Measurements from ENCODE around the gene TACC2.

The TACC2 gene

DNA sequence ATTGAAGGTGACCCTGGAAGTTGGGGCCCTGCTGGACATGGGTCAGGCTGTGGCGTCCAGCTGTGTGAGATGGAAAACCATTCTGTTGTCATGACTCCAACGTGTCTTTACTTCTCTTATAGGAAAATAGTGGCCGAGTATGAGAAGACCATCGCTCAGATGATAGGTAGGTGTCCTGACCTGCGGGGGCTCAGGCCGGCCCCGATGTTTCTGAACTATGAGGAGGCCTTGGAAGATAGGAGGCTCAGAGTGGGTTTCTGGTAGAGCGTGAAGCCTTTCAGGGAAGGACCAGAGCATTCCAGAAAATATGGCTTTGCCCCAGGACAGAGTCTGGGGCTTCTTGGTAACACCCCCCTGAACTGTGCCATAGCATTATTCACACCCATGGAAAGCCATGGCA, 252.9 kb downstream of the TACC2 start:
- WGBS (ENCODE audit: extremely low coverage, insufficient coverage, low lambda C conversion rate), result no CpG with 5 or more reads among the region's 8 CpGs
- no peak overlapping the region for H3K56ac ChIP-seq (ENCODE audit: low read length)

DNA sequence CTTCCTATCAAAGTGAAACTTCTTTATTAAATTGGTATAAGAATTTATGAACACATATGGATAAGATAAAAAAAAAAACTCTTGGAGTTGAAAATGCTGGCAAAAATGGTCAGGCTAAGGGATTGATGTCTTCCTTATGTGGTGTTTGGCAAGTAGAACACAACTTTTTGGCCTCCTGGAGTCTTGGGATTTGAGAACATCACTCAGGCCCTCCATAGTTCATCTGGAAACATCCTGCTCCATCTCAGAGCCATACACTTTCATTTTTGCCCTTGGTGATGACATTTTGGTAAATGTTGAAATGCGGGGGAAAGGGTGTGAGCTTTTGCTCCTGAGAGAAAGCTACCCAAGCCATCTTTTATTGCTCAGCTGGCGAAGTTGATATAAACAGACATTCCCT, 254.6 kb downstream of the TACC2 start:
- Histone ChIP-seq H4K8ac (ENCODE audit: low read depth, low read length) (no peak overlapping the region), H3K9ac (ENCODE audit: low read length) (no peak overlapping the region), H3K4me3 (ENCODE audit: low read length) (no peak overlapping the region), H3K27me3 (ENCODE audit: insufficient read depth, low read length, poor library complexity) (no peaks in the 10 kb centered on the region), H3K79me2 (ENCODE audit: control insufficient read depth, insufficient read depth, low read length) (no peaks in the 10 kb centered on the region), H2BK120ac (ENCODE audit: low read depth, low read length) (no peak overlapping the region), H3K36me3 (ENCODE audit: control insufficient read depth, insufficient read depth, low read length) (peaks cover 4% of the 10 kb centered on the region), H3K27ac (ENCODE audit: low read depth, low read length) (no peak overlapping the region), H2AK5ac (ENCODE audit: low read length) (no peak overlapping the region), H2BK5ac (ENCODE audit: low read length) (no peak overlapping the region), H3K4me2 (ENCODE audit: low read length) (no peak overlapping the region), H3K18ac (ENCODE audit: low read length) (no peak overlapping the region), H4K5ac (ENCODE audit: low read length) (no peak overlapping the region), H3K79me1 (ENCODE audit: low read length) (no peaks in the 10 kb centered on the region), H3K4me1 (ENCODE audit: control insufficient read depth, low read depth, low read length) (no peaks in the 10 kb centered on the region), H3K23ac (ENCODE audit: low read length) (no peak overlapping the region), H3K4ac (ENCODE audit: low read depth, low read length) (no peak overlapping the region), H2BK15ac (replicated peaks; ENCODE audit: low read depth) (no peak overlapping the region), H3K56ac (ENCODE audit: low read length) (no peak overlapping the region)
- WGBS (ENCODE audit: extremely low coverage, insufficient coverage, low lambda C conversion rate), result no CpG with 5 or more reads among the region's 2 CpGs
- no peak for DNase-seq

More for the DNA sequence above, 252.9 kb downstream of the TACC2 start:
- H3K4me3 ChIP-seq (ENCODE audit: low read length), result no peak overlapping the region
- H3K79me2 ChIP-seq (ENCODE audit: control insufficient read depth, insufficient read depth, low read length), result no peaks in the 10 kb centered on the region
- H3K18ac ChIP-seq (ENCODE audit: low read length), result no peak overlapping the region
- H4K8ac ChIP-seq (ENCODE audit: low read depth, low read length), result no peak overlapping the region
- H3K79me1 ChIP-seq (ENCODE audit: low read length), result no peaks in the 10 kb centered on the region
- H3K27ac ChIP-seq (ENCODE audit: low read depth, low read length), result no peak overlapping the region
- no peaks in the 10 kb centered on the region for H3K27me3 ChIP-seq (ENCODE audit: insufficient read depth, low read length, poor library complexity)
- DNase-seq, result no peak
- H2BK120ac ChIP-seq (ENCODE audit: low read depth, low read length), result no peak overlapping the region
- no peak overlapping the region for H3K4ac ChIP-seq (ENCODE audit: low read depth, low read length)
- peaks cover 4% of the 10 kb centered on the region for H3K36me3 ChIP-seq (ENCODE audit: control insufficient read depth, insufficient read depth, low read length)
- no peak overlapping the region for H3K9ac ChIP-seq (ENCODE audit: low read length)
- no peak overlapping the region for H2BK5ac ChIP-seq (ENCODE audit: low read length)
- no peak overlapping the region for H4K5ac ChIP-seq (ENCODE audit: low read length)
- H2BK15ac ChIP-seq (replicated peaks; ENCODE audit: low read depth), result no peak overlapping the region
- no peak overlapping the region for H3K23ac ChIP-seq (ENCODE audit: low read length)
- no peak overlapping the region for H3K4me2 ChIP-seq (ENCODE audit: low read length)
- no peaks in the 10 kb centered on the region for H3K4me1 ChIP-seq (ENCODE audit: control insufficient read depth, low read depth, low read length)
- no peak overlapping the region for H2AK5ac ChIP-seq (ENCODE audit: low read length)

DNA sequence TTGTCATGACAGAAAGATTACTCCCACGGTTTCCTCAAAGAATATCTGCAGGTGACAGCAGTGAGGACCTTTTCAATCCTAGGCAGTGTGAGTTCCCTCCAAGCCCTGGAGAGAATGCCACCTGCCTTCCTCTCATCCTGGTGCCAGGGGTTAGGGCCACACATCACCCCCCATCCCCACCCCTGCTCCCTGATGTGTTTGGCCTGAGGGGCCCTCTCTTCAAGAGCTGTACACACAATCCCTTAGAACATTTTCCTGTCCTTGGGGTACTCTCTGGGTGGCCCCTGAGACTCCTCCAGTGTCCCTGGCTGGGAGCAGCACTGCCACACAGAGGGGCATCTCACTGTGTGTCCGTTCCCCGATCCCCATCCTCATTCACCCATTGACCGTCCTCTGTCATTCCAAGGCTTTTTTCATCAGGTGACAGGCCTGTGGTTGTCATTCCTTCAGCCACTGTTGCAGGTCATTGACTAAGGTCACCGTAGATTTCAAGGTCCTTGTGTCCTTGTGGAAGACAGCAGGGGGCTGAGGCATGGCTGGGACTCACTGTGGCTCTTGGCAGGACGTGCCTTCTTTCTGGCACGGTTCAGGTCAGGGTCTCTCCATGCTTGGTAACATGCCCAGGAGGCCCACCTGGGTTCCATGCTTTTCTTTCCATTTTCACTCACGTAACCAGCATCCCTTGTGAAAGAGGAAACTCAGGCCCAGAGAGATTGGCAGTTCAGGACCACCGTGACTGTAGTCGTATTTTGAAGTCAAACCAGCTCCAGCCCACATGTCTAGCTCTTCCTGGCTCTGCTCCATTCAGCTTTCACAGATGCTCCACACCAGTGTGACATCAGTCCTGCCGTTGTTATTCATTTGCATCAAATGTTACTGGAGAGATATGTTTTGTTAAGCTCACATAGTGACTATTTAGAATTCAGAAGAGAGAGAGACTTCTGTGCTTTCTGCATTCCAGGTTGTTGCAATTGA, 255.3 kb downstream of the TACC2 start:
- Histone ChIP-seq H3K18ac (ENCODE audit: low read length) (no peak overlapping the region), H3K4me3 (ENCODE audit: low read length) (no peak overlapping the region), H2BK120ac (ENCODE audit: low read depth, low read length) (no peak overlapping the region), H2BK5ac (ENCODE audit: low read length) (no peak overlapping the region), H4K8ac (ENCODE audit: low read depth, low read length) (no peak overlapping the region), H3K79me1 (ENCODE audit: low read length) (no peaks in the 10 kb centered on the region), H2BK15ac (replicated peaks; ENCODE audit: low read depth) (no peak overlapping the region), H3K79me2 (ENCODE audit: control insufficient read depth, insufficient read depth, low read length) (no peaks in the 10 kb centered on the region), H3K36me3 (ENCODE audit: control insufficient read depth, insufficient read depth, low read length) (peaks cover 4% of the 10 kb centered on the region), H3K27me3 (ENCODE audit: insufficient read depth, low read length, poor library complexity) (no peaks in the 10 kb centered on the region), H3K4ac (ENCODE audit: low read depth, low read length) (no peak overlapping the region), H3K4me2 (ENCODE audit: low read length) (no peak overlapping the region), H3K23ac (ENCODE audit: low read length) (no peak overlapping the region), H3K9ac (ENCODE audit: low read length) (no peak overlapping the region), H3K56ac (ENCODE audit: low read length) (no peak overlapping the region), H3K27ac (ENCODE audit: low read depth, low read length) (no peak overlapping the region), H3K4me1 (ENCODE audit: control insufficient read depth, low read depth, low read length) (no peaks in the 10 kb centered on the region), H2AK5ac (ENCODE audit: low read length) (no peak overlapping the region), H4K5ac (ENCODE audit: low read length) (no peak overlapping the region)
- WGBS (ENCODE audit: extremely low coverage, insufficient coverage, low lambda C conversion rate), result no CpG with 5 or more reads among the region's 11 CpGs
- no peak for DNase-seq

DNA sequence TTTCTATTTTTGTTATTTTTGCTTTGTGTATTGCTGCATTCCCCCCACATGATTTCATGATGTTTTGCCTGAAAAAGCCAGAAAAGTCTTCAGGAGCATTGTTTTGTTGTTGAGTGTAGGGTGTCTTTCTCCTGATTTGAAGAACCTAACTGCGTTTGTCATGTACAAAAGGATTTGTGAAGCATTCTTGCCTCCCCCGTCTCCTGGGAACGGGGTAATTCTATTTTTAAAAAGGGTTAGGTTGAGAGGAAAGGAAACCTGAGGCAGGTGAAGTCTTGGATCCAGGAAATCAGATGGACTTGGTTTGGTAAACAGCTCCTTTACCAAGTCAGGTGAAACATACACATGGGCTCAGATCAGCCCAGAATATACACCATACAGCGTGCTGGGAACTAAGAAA, 256.2 kb downstream of the TACC2 start:
- WGBS (ENCODE audit: extremely low coverage, insufficient coverage, low lambda C conversion rate), result no CpG with 5 or more reads among the region's 4 CpGs
- no peaks in the 10 kb centered on the region for H3K27me3 ChIP-seq (ENCODE audit: insufficient read depth, low read length, poor library complexity)
- no peak overlapping the region for H3K27ac ChIP-seq (ENCODE audit: low read depth, low read length)
- H3K36me3 ChIP-seq (ENCODE audit: control insufficient read depth, insufficient read depth, low read length), result peaks cover 4% of the 10 kb centered on the region
- DNase-seq, result no peak
- no peak overlapping the region for H2BK15ac ChIP-seq (replicated peaks; ENCODE audit: low read depth)
- H3K56ac ChIP-seq (ENCODE audit: low read length), result no peak overlapping the region
- H3K4ac ChIP-seq (ENCODE audit: low read depth, low read length), result no peak overlapping the region
- no peaks in the 10 kb centered on the region for H3K4me1 ChIP-seq (ENCODE audit: control insufficient read depth, low read depth, low read length)
- H3K18ac ChIP-seq (ENCODE audit: low read length), result no peak overlapping the region
- H3K9ac ChIP-seq (ENCODE audit: low read length), result no peak overlapping the region
- H3K23ac ChIP-seq (ENCODE audit: low read length), result no peak overlapping the region
- H3K4me2 ChIP-seq (ENCODE audit: low read length), result no peak overlapping the region
- H2AK5ac ChIP-seq (ENCODE audit: low read length), result no peak overlapping the region
- no peaks in the 10 kb centered on the region for H3K79me2 ChIP-seq (ENCODE audit: control insufficient read depth, insufficient read depth, low read length)
- H4K5ac ChIP-seq (ENCODE audit: low read length), result no peak overlapping the region
- H4K8ac ChIP-seq (ENCODE audit: low read depth, low read length), result no peak overlapping the region
- no peak overlapping the region for H3K4me3 ChIP-seq (ENCODE audit: low read length)
- no peaks in the 10 kb centered on the region for H3K79me1 ChIP-seq (ENCODE audit: low read length)
- H2BK5ac ChIP-seq (ENCODE audit: low read length), result no peak overlapping the region
- no peak overlapping the region for H2BK120ac ChIP-seq (ENCODE audit: low read depth, low read length)

DNA sequence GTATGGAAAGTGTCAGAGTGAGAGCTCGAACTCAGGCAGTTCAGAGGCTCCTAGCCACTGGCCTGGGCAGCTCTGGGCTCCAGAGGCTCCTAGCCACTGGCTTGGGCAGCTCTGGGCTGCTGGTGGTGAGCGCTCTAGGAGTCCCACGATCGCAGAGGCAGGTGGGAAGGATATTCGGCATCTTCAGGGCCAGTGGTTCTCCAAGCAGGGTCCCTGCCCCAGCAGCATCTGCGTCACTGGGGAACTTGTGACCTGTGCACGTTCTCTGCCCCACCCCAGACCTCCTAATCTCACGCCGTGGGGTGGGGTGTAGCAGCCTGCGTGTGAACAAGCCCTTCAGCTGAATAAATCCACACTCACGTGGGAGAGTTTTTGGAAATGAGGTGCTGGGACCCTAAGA, 256.9 kb downstream of the TACC2 start:
- Histone ChIP-seq H3K4ac (ENCODE audit: low read depth, low read length) (no peak overlapping the region), H3K36me3 (ENCODE audit: control insufficient read depth, insufficient read depth, low read length) (peaks cover 4% of the 10 kb centered on the region), H3K18ac (ENCODE audit: low read length) (no peak overlapping the region), H2AK5ac (ENCODE audit: low read length) (no peak overlapping the region), H3K27ac (ENCODE audit: low read depth, low read length) (no peak overlapping the region), H3K56ac (ENCODE audit: low read length) (no peak overlapping the region), H2BK120ac (ENCODE audit: low read depth, low read length) (no peak overlapping the region), H3K79me2 (ENCODE audit: control insufficient read depth, insufficient read depth, low read length) (no peaks in the 10 kb centered on the region), H2BK5ac (ENCODE audit: low read length) (no peak overlapping the region), H3K23ac (ENCODE audit: low read length) (no peak overlapping the region), H3K4me3 (ENCODE audit: low read length) (no peak overlapping the region), H3K4me2 (ENCODE audit: low read length) (no peak overlapping the region), H3K9ac (ENCODE audit: low read length) (no peak overlapping the region), H3K27me3 (ENCODE audit: insufficient read depth, low read length, poor library complexity) (no peaks in the 10 kb centered on the region), H4K8ac (ENCODE audit: low read depth, low read length) (no peak overlapping the region), H3K79me1 (ENCODE audit: low read length) (no peaks in the 10 kb centered on the region), H4K5ac (ENCODE audit: low read length) (no peak overlapping the region), H2BK15ac (replicated peaks; ENCODE audit: low read depth) (no peak overlapping the region), H3K4me1 (ENCODE audit: control insufficient read depth, low read depth, low read length) (no peaks in the 10 kb centered on the region)
- WGBS (ENCODE audit: extremely low coverage, insufficient coverage, low lambda C conversion rate), result no CpG with 5 or more reads among the region's 11 CpGs
- no peak for DNase-seq

Measured in mesendoderm (in vitro differentiated cells).